Measurements from ENCODE around the gene TRPC1. TPM values are rescaled to one million over a fixed set of nuclear protein-coding genes. Genes with fewer than 3 reads are reported as not detected.

TRPC1 gene
- total RNA-seq, 1 experiment from 2014 or later: 8.5 TPM

DNA sequence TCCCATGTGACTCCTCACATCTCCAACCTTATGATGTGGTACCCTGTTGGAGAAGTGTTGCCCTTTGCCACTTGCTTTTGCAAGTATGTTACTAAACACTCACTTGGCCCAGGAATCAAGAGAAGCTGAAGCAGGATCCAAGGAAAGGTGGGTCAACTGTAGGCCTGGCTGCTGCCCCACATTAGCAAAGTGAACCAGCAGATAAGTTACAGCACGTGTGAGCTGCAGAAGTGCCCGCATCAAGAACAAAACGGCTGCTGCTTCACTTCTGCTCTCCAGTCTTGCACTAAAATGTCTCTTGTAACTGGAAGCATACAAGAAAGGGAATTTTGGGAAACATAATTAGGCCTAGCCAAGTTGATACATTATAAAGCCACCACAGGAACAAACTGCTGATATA is 85.4 kb downstream of the TRPC1 start:
- in situ Hi-C loops (cut with HindIII; ENCODE audit: low pct_unique_long_range_greater_than_20kb, low sequenced_read_pairs): no loop called here
- no peak for DNase-seq (ENCODE audit: low read depth, low spot score)

DNA sequence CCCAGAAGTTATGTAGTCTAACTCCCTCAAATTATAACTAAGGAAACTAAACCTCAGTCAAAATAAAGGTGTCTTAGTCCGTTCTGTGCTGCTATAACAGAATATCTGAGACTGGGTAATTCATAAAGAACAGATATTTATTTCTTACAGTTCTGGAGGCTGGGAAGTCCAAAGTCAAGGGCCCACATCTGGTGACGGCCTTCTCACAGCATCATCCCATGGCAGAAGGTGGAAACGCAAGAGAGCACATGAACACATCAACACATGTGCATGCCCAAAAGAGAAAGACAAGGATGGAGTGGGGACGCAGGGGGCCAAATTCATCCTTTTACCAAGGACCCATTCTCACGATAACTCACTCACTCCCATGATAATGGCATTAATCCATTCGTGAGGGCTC is 92.0 kb downstream of the TRPC1 start:
- in situ Hi-C loops (cut with HindIII; ENCODE audit: low pct_unique_long_range_greater_than_20kb, low sequenced_read_pairs): no loop called here
- DNase-seq (ENCODE audit: low read depth, low spot score): no peak

DNA sequence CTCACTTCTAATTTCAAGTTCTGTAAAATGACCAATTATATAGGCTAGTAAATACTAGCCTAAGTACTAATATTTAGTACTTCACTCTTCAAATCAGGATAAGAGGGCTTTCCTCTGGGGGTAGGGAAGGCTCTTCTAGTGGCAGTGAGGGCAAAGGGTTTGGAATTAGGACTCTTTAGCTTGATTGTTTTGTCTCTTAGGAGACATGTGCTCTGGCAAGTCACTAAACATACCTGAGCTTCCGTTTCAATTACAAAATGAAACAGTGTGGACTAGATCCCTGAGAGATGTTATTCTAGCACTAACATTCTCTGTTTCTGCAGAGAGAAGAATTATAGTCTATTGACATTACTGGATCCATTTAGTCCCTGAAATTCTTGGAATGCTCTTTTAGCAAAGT is 93.5 kb downstream of the TRPC1 start:
- no peak for DNase-seq (ENCODE audit: low read depth, low spot score)
- in situ Hi-C loops (cut with HindIII; ENCODE audit: low pct_unique_long_range_greater_than_20kb, low sequenced_read_pairs): no loop called here

DNA sequence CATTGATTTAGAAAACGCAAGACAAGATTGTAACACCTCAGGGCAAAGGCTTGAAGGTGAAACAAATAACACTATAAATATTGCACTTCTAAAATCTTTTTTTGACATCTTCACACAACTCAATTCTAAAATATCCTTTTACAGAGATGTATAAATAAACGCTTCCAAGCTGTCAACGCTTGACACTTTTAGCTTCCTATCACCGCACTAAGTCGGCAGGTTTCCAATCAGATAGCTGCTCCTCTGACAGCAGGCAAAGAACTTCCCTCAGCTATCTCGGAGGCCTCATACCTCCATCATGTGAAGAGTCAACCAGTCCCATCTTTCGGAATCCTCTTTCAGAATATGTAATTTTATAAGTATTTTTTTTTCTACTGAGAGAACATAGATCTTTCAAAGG is 94.1 kb downstream of the TRPC1 start:
- in situ Hi-C loops (cut with HindIII; ENCODE audit: low pct_unique_long_range_greater_than_20kb, low sequenced_read_pairs): no loop called here
- no peak for DNase-seq (ENCODE audit: low read depth, low spot score)

DNA sequence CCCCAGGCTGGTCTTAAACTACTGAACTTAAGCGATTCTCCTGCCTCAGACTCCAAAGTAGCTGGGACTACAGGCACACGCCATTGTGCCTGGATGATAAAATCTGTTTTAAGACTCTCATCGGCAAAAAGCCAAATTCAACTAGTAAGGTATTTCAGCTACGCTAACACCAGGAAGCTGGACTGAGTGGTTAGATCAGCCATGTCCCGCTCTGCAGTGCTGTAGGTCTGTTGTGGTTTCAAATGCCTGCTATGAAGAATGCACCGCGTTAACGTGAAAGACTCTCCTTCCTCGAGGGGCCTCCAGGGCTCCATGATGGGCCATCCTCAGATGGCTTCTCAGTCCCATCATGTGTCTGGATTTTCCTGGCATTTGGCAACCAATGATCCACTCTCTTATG is 94.8 kb downstream of the TRPC1 start:
- in situ Hi-C loops (cut with HindIII; ENCODE audit: low pct_unique_long_range_greater_than_20kb, low sequenced_read_pairs): no loop called here
- no peak for DNase-seq (ENCODE audit: low read depth, low spot score)

DNA sequence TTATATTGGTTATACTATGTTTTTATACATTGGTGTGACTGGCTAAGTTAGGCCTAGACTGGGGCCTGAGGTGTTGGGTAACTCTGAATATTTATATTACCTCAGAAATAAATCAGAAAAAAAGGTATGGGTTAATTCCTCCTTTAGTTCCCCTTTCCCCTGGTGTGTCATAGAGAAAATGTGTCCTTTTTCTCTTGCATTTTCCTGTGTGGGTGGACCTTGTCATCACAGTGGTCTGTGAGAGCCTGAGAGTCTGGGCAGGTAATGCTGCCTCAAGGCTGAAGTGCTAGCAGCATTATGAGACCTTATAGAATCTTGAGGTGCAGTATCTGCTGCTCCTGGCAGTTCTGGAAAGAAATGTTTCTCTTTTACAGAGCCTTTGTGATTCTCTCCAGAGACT is 95.3 kb downstream of the TRPC1 start:
- in situ Hi-C loops (cut with HindIII; ENCODE audit: low pct_unique_long_range_greater_than_20kb, low sequenced_read_pairs): no loop called here
- DNase-seq (ENCODE audit: low read depth, low spot score): no peak

DNA sequence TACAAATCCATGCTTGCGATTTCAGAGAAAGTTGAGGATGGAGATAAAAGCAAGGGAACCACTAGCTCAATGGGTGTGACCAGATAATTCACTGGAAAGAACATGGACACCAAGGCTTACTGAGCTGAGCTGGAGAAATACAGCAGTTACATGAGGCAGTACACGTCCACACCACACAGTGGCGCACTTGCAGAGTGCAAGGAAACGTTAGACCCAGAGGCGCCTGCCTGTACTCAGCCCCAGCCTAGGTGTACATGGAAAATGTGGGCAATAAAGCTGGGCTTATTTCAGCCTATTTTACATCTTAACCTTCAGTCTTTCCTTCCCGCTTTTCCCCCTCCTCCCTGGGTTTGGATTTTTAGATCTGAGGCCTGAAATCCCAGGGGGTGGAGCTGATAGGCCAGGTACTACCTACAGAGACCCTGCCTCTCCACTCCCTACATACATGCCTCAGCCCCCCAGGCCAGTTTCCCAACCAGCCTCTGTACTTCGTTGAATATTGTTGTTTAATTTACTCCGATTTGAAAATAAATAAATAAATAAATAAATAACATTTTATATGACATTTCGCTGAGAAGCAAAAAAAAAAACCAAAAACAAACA is 105.0 kb downstream of the TRPC1 start:
- in situ Hi-C loops (cut with HindIII; ENCODE audit: low pct_unique_long_range_greater_than_20kb, low sequenced_read_pairs): no loop called here
- DNase-seq (ENCODE audit: low read depth, low spot score): peak; percentile 86

DNA sequence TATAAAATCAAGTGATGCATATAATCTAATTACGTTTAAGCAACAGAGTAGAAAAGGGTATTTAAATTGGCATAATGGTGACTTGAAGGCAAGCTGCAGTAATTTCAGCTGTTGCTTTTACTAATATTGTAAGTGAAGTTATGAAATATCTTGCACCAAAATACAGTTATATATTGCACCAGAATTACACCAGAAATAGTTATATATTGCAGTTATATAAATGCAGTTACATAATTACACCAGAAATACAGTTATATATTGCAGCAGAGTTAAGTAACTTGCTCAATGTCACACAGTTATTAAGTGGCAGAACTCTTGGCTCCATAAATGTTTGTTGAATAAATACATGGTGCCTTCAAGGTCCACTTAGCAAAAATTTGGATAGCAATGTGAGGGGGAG is 113.7 kb downstream of the TRPC1 start:
- in situ Hi-C loops (cut with HindIII; ENCODE audit: low pct_unique_long_range_greater_than_20kb, low sequenced_read_pairs): no loop called here
- no peak for DNase-seq (ENCODE audit: low read depth, low spot score)

DNA sequence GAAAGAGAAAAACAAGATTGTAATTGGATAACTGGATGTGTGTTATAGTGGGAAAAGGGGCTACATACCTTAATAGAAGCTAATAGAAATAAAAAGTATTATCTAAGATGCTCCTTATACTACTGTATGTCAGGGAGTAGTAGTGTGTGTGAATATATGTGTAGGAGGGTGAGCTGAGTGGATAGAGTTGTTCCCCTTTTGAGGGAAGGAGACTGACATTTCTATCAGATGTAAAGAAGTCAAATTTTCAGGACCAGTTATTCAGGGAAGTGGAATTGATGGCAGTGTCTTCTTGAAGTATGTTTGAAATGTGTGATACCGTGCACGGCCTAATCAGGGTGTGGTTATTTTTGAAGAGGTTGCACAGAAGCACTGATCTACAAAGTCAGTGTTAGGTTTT is 116.0 kb downstream of the TRPC1 start:
- in situ Hi-C loops (cut with HindIII; ENCODE audit: low pct_unique_long_range_greater_than_20kb, low sequenced_read_pairs): no loop called here
- DNase-seq (ENCODE audit: low read depth, low spot score): no peak

DNA sequence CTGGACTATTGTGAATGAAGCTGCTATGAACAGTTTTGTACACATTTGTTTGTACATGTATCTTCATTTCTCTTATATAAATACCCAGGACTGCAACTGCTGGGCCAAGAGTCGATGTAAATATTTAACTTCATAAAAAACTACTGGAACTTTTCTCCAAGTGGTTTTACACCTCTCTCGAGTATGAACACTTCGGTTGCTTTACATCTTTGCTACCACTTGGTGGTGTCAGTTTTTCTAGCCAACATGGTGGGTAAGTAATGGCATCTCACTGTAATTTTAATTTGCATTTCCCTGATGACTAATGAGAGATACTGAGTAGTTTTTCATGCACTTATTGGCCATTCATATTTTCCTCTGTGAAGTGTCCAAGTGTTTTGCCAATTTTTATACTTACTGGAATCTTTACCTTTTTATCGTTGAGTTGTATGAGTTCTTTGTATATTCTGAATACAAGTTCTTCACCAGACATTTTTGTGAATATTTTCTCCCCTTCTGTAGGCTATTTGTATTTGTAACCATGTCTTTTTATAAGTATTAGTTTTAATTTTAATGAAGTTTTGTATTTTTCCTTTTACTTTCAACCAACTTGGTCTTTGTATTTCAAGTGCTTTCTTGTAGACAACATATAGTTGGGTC is 120.6 kb downstream of the TRPC1 start:
- in situ Hi-C loops (cut with HindIII; ENCODE audit: low pct_unique_long_range_greater_than_20kb, low sequenced_read_pairs): no loop called here
- DNase-seq (ENCODE audit: low read depth, low spot score): peak; percentile 72

DNA sequence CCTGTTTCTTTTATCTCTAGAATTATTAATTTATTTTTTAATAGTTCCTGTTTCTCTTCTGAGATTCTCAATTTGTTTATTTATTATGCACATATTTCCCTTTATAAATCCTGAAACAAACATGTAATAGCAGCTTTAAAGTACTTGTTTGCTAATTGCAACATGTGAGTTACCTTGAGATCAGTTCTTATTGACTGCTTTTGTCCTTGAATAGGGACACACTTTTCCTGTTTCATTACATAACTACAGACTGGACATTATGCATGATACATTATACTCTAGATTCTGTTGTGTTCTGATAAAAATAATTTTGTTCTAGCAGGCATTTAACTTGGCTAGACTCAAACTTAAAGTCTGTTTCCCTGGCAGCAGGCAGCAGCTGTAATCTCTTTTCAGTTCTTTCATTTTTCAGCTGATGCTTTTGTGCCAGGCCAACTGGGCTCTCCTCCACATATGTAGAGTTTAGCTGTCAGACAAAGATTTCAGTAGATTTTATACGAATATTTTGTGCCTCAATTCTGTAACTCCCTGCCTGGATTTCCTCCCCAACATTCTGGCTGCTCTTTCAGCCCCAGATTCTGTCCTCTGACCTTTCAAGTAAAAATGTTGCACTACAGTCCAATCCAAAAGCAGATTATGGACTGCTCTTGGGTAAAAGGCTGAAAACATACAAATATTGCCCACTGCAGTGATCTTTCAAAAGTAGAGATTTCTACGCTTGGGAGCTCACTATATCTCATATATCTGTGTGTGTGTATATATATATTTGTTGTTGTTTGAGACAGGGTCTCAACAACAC is 123.1 kb downstream of the TRPC1 start:
- no peak for DNase-seq (ENCODE audit: low read depth, low spot score)
- in situ Hi-C loops (cut with HindIII; ENCODE audit: low pct_unique_long_range_greater_than_20kb, low sequenced_read_pairs): no loop called here

DNA sequence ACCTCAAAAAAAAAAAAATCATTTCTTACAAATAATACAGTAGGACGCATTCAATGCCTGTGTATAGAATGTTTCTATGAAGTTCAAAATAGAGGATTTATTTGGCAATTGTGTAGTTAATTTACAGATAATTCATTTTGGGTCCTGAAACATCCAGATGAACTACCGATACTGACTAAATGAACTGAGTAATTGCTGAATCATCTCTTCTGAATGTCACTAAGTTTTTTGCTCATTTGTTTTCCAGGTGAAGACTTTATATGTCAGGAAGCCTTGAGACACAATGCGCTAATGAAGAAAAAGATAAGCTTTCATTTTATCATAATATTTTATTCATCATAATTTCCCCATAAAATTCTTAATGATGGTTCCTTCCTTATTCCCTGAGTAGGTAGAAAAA is 125.3 kb downstream of the TRPC1 start:
- in situ Hi-C loops (cut with HindIII; ENCODE audit: low pct_unique_long_range_greater_than_20kb, low sequenced_read_pairs): no loop called here
- no peak for DNase-seq (ENCODE audit: low read depth, low spot score)

DNA sequence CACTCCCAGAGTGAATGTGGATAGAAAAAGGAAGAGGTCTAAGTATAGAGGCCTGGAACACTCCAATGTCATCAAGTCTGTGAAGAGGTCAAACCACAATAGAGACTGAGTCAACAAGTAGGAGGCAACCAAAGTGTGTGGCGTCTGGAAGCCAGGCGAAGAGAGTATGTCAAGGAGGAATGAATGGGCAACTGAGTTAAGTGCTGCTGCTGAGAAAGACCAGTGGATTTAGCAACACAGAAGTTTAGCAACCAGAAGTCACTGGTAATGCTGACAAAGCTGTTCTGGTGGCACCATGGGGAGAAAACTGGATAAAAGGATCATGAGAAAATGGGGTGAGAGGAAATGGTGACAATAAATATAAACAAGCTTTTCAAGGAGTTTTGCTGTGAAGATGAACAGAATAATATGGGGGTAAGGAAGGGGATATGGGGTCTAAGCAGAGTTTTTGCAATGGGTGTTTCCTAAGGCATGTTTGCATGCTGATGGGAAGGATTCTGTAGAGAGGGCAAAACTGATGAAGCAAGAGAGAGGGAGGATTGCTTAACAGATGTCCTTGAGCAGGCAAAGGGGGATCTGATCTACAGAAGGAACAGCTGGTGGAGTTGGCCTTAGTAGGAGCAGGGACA is 126.7 kb downstream of the TRPC1 start:
- in situ Hi-C loops (cut with HindIII; ENCODE audit: low pct_unique_long_range_greater_than_20kb, low sequenced_read_pairs): no loop called here
- DNase-seq (ENCODE audit: low read depth, low spot score): peak; percentile 81

DNA sequence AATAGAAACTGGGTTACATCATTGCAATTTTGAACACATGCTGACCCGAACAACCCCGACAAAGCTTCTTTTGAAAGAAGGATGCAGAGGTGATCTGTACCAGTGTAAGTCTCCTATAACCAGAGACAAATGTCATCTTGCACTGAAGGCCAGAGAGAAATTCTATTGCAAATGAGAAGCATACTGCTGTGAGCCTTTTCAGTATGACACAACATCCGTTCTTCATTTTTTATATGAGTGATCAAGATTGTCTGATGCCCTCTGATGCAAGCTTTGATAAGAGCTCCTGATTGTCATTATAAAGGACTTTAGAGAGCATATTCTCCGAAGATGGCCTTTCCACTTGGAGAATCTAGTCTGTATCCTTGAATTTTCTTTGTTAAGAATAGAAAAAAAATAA is 128.2 kb downstream of the TRPC1 start:
- DNase-seq (ENCODE audit: low read depth, low spot score): no peak
- in situ Hi-C loops (cut with HindIII; ENCODE audit: low pct_unique_long_range_greater_than_20kb, low sequenced_read_pairs): no loop called here

DNA sequence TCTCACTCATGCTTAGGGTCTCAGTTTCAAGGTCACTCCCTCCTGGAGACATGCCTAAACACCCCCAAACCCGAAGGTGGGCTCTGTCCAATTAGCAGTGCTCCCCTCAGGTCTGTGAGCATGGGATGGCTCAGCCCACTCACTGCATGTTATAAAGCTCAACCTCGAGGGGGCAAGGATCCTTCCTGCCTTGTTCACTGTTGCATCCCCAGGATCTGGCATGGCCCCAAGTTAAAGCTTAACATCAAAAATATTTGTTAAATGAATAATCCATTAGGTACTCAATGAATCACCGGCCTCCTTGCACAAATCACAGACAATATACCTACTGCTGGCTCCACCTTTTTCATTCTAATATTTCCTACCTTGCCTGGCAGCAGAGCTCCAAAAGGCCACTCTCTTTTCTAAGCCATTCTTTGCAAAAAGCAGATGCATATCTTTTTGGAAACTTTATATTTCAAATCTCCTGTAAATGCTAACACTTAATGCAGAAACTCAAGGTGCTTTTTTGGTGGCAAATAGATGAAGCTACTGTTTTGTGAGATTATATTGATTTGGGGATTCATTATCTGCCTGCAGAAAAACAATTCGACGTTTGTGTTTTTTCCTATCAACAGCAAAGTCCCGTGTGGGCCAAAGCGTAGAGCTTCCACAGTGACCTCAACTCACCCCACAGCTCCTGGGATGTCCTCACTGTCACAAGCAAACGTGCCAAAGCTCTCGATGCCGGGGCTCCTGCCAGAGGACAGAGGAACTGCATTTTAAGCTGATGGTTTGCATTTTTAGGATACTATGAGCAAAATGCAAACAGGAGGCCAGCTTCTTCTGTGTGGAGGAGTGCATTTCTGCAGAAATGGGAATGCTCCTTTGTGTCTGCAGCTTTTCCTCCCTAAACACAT is 129.7 kb downstream of the TRPC1 start:
- no peak for DNase-seq (ENCODE audit: low read depth, low spot score)

DNA sequence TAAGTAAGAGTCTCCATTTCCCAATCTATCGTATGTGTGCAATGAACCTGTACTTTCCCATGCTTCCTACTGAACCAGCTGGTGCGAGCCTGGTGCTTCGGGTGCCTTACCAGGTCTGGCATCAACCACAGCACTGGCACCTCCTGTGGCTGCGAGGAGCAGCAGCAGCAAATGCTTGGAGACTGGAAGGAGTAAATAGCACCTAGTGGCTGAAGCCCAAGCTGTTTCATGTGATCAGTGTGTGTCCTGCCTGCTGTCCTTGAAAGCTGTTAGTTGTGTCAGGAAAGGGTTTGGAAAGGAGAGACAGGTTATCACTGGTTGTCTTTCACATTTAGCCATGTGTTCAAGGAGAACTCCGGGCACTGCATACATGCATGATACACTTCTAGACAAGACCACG is 133.2 kb downstream of the TRPC1 start:
- peak; percentile 84 for DNase-seq (ENCODE audit: low read depth, low spot score)
- in situ Hi-C loops (cut with HindIII; ENCODE audit: low pct_unique_long_range_greater_than_20kb, low sequenced_read_pairs): no loop called here

More for the DNA sequence above, 129.7 kb downstream of the TRPC1 start:
- in situ Hi-C loops (cut with HindIII; ENCODE audit: low pct_unique_long_range_greater_than_20kb, low sequenced_read_pairs): no loop called here
